AG09319 (cell line): ENCODE results near the gene CPLX1.

Experiments
- DNase-seq: peaks from one replicate; pipeline ENCODE4 v3.0.0-alpha.2; 2010; ENCODE audit warnings: low read depth; ENCODE audit errors: extremely low read depth
- CTCF ChIP-seq: IDR thresholded peaks from 2 replicates; pipeline ENCODE4 v1.5.1; 2011; ENCODE audit warnings: low read depth, mild to moderate bottlenecking, inconsistent platforms, low read length, moderate library complexity

The CPLX1 gene

GRCh38 chr4:848307-848691, 22.4 kb upstream of the CPLX1 start:
- no peak for TF ChIP-seq CTCF
- no peak for DNase-seq

- DNase-seq, result no peak
- no peak for TF ChIP-seq CTCF
These were observed 19.9 kb upstream of the CPLX1 start for GRCh38 chr4:845836-846251.

GRCh38 chr4:845233-845835, 19.4 kb upstream of the CPLX1 start:
- peak; percentile 3 for DNase-seq
- no peak for TF ChIP-seq CTCF

- no peak for TF ChIP-seq CTCF
- no peak for DNase-seq
These were observed 18.9 kb upstream of the CPLX1 start for GRCh38 chr4:844752-845232.

- no peak for TF ChIP-seq CTCF
- DNase-seq, result no peak
These were observed 13.9 kb upstream of the CPLX1 start for GRCh38 chr4:839675-840443.

- no peak for DNase-seq
These were observed 11.8 kb upstream of the CPLX1 start for GRCh38 chr4:837772-838171.

More at GRCh38 chr4:837772-838171, 11.8 kb upstream of the CPLX1 start:
- no peak for TF ChIP-seq CTCF
